WTC11 (cell line): Measurements from ENCODE around the gene CEP44.

Source experiments
- CTCF ChIP-seq: fragments of 200-600 bp; IDR thresholded peaks from 2 replicates; pipeline ENCODE4 v1.8.0; 2022; ENCODE audit warnings: antibody characterized with exemption
- MAX ChIP-seq: sonication (generic); formaldehyde crosslinking; IDR thresholded peaks from 2 replicates; pipeline ENCODE4 v1.8.0; 2022; ENCODE audit warnings: mild to moderate bottlenecking, missing genetic modification reagents
- NR3C1 ChIP-seq: sonication (generic); formaldehyde crosslinking; conservative IDR thresholded peaks from 2 replicates; pipeline ENCODE4 v1.8.1; 2023; ENCODE audit warnings: low read depth, mild to moderate bottlenecking, missing genetic modification reagents
- SP1 ChIP-seq: sonication (generic); formaldehyde crosslinking; conservative IDR thresholded peaks from 2 replicates; pipeline ENCODE4 v1.8.1; 2022; ENCODE audit warnings: missing genetic modification reagents
- ZBTB21 ChIP-seq: sonication (generic); formaldehyde crosslinking; IDR thresholded peaks from 2 replicates; pipeline ENCODE4 v1.8.1; 2023; ENCODE audit warnings: mild to moderate bottlenecking, missing genetic modification reagents, borderline replicate concordance
- ZNF138 ChIP-seq: sonication (generic); formaldehyde crosslinking; conservative IDR thresholded peaks from 2 replicates; pipeline ENCODE4 v1.8.1; 2022; ENCODE audit warnings: mild to moderate bottlenecking, moderate library complexity, missing genetic modification reagents
- TF ChIP-seq, protein P1 (sequence below): fragments of 250-450 bp; sonication (Bioruptor Pico); IDR thresholded peaks from 2 replicates; pipeline ENCODE4 v2.1.2; 2022; ENCODE audit warnings: mild to moderate bottlenecking, moderate library complexity
- TF ChIP-seq, protein P2 (sequence below): sonication (generic); formaldehyde crosslinking; IDR thresholded peaks from 2 replicates; pipeline ENCODE4 v1.8.0; 2022; ENCODE audit warnings: mild to moderate bottlenecking, missing genetic modification reagents
- TF ChIP-seq, protein P3 (sequence below): sonication (generic); formaldehyde crosslinking; conservative IDR thresholded peaks from 2 replicates; pipeline ENCODE4 v1.8.1; 2022; ENCODE audit warnings: mild to moderate bottlenecking, missing genetic modification reagents

- TF ChIP-seq CTCF = no peak
- TF ChIP-seq, protein P1, sequence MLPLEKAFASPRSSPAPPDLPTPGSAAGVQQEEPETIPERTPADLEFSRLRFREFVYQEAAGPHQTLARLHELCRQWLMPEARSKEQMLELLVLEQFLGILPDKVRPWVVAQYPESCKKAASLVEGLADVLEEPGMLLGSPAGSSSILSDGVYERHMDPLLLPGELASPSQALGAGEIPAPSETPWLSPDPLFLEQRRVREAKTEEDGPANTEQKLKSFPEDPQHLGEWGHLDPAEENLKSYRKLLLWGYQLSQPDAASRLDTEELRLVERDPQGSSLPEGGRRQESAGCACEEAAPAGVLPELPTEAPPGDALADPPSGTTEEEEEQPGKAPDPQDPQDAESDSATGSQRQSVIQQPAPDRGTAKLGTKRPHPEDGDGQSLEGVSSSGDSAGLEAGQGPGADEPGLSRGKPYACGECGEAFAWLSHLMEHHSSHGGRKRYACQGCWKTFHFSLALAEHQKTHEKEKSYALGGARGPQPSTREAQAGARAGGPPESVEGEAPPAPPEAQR (CRISPR knock-in tag) = no peak
- no peak for TF ChIP-seq SP1
- TF ChIP-seq, protein P2, sequence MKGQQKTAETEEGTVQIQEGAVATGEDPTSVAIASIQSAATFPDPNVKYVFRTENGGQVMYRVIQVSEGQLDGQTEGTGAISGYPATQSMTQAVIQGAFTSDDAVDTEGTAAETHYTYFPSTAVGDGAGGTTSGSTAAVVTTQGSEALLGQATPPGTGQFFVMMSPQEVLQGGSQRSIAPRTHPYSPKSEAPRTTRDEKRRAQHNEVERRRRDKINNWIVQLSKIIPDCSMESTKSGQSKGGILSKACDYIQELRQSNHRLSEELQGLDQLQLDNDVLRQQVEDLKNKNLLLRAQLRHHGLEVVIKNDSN = no peak
- TF ChIP-seq NR3C1 (CRISPR knock-in tag) = no peak
- no peak for TF ChIP-seq ZBTB21 (CRISPR knock-in tag)
- no peak for TF ChIP-seq MAX (CRISPR knock-in tag)
- TF ChIP-seq, protein P3, sequence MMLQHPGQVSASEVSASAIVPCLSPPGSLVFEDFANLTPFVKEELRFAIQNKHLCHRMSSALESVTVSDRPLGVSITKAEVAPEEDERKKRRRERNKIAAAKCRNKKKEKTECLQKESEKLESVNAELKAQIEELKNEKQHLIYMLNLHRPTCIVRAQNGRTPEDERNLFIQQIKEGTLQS (CRISPR knock-in tag) = no peak
- no peak for TF ChIP-seq ZNF138 (CRISPR knock-in tag)
These were observed 20.3 kb upstream of the CEP44 start for GRCh38 chr4:174263445-174263736.
